T-helper 17 cell (primary cell): ENCODE data around the gene SCAF1. TPM values are rescaled to one million over a fixed set of nuclear protein-coding genes. Genes with fewer than 3 reads are reported as not detected.

Source experiments
- ATAC-seq: fragments of 150-1000 bp; cut with Tn5 transposase; 2 replicates; pipeline ENCODE4 v1.10.0; 2021; ENCODE audit warnings: mild to moderate bottlenecking, moderate library complexity
- DNase-seq, 3 donors: peaks; one replicate each; pipeline versions ENCODE4 v3.0.0 to v3.0.0-alpha.2; 2020 to 2021
- H3K9me3 ChIP-seq: one replicate; pipeline ENCODE4 v1.7.0; 2013; ENCODE audit warnings: low read length, mild to moderate bottlenecking; ENCODE audit not compliant: control insufficient read depth, poor library complexity, severe bottlenecking
- H3K27ac Mint-ChIP-seq: one replicate; pipeline ENCODE4 v1.8.0; 2022; ENCODE audit warnings: mild to moderate bottlenecking, moderate library complexity, mixed read lengths
- H3K27me3 Mint-ChIP-seq: one replicate; pipeline ENCODE4 v1.8.0; 2022; ENCODE audit warnings: mixed read lengths
- H3K36me3 Mint-ChIP-seq: one replicate; pipeline ENCODE4 v1.8.0; 2022; ENCODE audit warnings: low read depth, mixed read lengths
- H3K4me1 Mint-ChIP-seq: one replicate; pipeline ENCODE4 v1.8.0; 2022; ENCODE audit warnings: mild to moderate bottlenecking, mixed read lengths
- H3K4me3 Mint-ChIP-seq: one replicate; pipeline ENCODE4 v1.8.0; 2022; ENCODE audit warnings: mild to moderate bottlenecking, moderate library complexity, mixed read lengths
- total RNA-seq, 4 donors: library from RNA in 2 of 4; stranded (reverse) in 2 of 4; gene quantifications; one replicate each; pipeline ENCODE4 v1.2.3 and lab custom pipeline; 2022 to 2026

The SCAF1 gene
- total RNA-seq, 2 donors from 2014 or later = 34.1 to 36.3 TPM

DNA sequence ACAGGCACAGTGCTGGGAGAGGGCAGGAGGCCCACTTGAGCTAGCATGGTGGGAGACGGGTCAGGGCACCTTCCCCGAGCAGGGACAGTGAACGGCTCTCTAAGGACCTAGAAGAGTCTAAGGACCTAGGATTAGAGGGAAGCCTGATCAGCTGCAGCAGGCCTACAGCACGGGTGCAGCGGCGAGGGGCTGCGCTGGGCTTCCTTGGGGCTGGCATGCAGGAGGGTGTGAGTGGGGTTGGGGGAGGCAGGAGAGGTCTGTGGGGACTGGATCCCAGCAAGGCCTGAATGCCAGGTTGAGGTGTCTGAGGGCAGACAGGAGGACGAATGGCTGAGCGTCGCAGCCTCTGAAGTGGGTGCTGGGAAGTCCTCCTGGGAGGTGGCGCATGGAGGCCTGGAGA lies 3.6 kb downstream of the SCAF1 start:
- Mint-ChIP-seq H3K27me3 (no peaks in the 10 kb centered on the region), H3K4me3 (no peak overlapping the region), H3K27ac (no peak overlapping the region), H3K4me1 (peaks cover 25% of the 10 kb centered on the region), H3K36me3 (peaks cover 4% of the 10 kb centered on the region)
- DNase-seq = no peak
- no peak for ATAC-seq
- no peaks in the 10 kb centered on the region for H3K9me3 ChIP-seq

DNA sequence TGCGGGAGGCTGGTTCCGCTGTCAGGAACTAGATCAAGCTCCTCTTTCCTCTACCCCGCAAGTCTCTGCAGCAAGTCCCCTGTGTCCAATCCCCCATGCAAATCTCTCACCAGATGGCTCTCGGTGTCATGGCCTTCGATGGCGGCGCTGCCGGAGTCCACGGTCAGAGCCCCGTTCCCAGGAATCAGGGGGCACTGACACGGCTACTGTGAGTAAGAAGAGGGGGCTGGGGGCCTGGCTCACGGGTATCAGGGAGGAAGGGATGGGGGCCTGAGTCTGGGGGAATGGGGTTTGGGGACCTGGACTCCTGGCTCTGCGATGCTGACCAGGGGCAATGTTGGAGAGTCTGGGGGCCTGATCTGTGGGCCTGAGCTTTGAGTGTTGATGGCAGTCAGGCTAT lies 4.0 kb downstream of the SCAF1 start:
- H3K27ac Mint-ChIP-seq = no peak overlapping the region
- no peak overlapping the region for H3K4me3 Mint-ChIP-seq
- ATAC-seq (no peak), DNase-seq (no peak)
- H3K4me1 Mint-ChIP-seq = peaks cover 21% of the 10 kb centered on the region
- H3K27me3 Mint-ChIP-seq = no peaks in the 10 kb centered on the region
- no peaks in the 10 kb centered on the region for H3K9me3 ChIP-seq
- peaks cover 4% of the 10 kb centered on the region for H3K36me3 Mint-ChIP-seq

DNA sequence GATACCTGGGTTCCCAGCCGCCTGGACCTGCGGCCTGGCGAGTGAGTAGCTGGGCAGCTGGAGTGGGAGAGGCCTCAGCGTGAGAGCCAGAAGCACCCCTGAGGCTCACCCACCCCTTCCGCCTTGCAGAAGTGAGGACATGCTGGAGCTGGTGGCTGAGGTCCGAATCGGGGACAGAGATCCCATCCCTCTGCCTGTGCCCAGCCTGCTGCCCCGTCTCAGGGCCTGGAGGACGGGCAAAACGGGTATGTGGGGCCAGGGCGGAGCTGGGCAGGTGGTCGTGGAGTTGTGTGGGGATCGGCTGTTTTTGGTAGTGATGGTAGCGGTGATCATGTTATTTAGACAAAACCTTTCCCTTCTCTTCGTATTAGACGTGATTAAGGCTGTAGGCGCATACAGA lies 4.6 kb downstream of the SCAF1 start:
- Mint-ChIP-seq H3K27ac (no peak overlapping the region), H3K4me1 (peaks cover 19% of the 10 kb centered on the region), H3K36me3 (peaks cover 4% of the 10 kb centered on the region), H3K4me3 (no peak overlapping the region), H3K27me3 (no peaks in the 10 kb centered on the region)
- ATAC-seq (no peak), DNase-seq (no peak)
- no peaks in the 10 kb centered on the region for H3K9me3 ChIP-seq

DNA sequence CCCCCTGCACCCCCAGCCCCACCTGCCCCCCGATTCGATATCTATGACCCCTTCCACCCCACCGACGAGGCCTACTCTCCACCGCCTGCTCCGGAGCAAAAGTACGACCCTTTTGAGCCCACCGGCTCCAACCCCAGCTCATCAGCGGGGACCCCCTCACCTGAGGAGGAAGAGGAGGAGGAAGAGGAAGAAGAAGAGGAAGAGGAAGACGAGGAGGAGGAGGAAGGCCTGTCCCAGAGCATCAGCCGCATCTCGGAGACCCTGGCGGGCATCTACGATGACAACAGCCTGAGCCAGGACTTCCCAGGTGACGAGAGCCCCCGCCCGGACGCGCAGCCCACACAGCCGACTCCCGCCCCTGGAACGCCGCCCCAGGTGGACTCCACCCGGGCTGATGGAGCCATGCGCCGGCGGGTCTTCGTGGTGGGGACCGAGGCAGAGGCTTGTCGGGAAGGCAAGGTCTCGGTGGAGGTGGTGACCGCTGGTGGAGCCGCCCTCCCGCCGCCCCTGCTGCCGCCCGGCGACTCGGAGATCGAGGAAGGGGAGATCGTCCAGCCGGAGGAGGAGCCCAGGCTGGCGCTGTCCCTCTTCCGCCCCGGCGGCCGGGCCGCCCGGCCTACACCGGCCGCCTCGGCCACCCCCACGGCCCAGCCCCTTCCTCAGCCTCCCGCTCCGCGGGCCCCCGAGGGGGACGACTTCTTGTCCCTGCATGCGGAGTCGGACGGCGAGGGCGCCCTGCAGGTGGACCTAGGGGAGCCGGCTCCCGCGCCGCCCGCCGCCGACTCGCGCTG lies 9.2 kb downstream of the SCAF1 start:
- H3K4me3 Mint-ChIP-seq = no peak overlapping the region
- H3K27ac Mint-ChIP-seq = no peak overlapping the region
- ATAC-seq = no peak
- H3K36me3 Mint-ChIP-seq = no peaks in the 10 kb centered on the region
- H3K9me3 ChIP-seq = no peaks in the 10 kb centered on the region
- no peaks in the 10 kb centered on the region for H3K27me3 Mint-ChIP-seq
- H3K4me1 Mint-ChIP-seq = peaks cover 3% of the 10 kb centered on the region
- no peak for DNase-seq

DNA sequence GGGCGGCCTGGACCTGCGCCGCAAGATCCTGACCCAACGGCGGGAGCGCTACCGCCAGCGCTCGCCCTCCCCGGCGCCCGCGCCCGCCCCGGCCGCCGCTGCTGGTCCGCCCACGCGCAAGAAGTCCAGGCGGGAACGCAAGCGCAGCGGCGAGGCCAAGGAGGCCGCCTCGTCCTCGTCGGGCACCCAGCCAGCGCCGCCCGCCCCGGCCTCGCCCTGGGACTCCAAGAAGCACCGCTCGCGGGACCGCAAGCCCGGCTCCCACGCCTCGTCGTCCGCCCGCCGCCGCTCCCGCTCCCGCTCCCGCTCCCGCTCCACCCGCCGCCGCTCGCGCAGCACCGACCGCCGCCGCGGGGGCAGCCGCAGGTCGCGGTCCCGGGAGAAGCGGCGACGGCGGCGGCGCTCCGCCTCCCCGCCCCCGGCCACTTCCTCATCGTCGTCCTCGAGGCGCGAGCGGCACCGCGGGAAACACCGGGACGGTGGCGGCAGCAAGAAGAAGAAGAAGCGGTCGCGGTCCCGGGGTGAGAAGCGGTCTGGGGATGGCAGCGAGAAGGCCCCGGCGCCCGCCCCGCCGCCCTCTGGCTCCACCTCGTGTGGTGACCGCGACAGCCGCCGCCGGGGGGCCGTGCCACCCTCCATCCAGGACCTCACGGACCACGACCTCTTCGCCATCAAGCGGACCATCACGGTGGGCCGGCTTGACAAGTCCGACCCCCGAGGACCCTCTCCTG lies 10.0 kb downstream of the SCAF1 start:
- no peak for ATAC-seq
- H3K36me3 Mint-ChIP-seq = no peaks in the 10 kb centered on the region
- H3K4me1 Mint-ChIP-seq = peaks cover 7% of the 10 kb centered on the region
- H3K9me3 ChIP-seq = no peaks in the 10 kb centered on the region
- no peak overlapping the region for H3K27ac Mint-ChIP-seq
- no peaks in the 10 kb centered on the region for H3K27me3 Mint-ChIP-seq
- H3K4me3 Mint-ChIP-seq = no peak overlapping the region
- no peak for DNase-seq

DNA sequence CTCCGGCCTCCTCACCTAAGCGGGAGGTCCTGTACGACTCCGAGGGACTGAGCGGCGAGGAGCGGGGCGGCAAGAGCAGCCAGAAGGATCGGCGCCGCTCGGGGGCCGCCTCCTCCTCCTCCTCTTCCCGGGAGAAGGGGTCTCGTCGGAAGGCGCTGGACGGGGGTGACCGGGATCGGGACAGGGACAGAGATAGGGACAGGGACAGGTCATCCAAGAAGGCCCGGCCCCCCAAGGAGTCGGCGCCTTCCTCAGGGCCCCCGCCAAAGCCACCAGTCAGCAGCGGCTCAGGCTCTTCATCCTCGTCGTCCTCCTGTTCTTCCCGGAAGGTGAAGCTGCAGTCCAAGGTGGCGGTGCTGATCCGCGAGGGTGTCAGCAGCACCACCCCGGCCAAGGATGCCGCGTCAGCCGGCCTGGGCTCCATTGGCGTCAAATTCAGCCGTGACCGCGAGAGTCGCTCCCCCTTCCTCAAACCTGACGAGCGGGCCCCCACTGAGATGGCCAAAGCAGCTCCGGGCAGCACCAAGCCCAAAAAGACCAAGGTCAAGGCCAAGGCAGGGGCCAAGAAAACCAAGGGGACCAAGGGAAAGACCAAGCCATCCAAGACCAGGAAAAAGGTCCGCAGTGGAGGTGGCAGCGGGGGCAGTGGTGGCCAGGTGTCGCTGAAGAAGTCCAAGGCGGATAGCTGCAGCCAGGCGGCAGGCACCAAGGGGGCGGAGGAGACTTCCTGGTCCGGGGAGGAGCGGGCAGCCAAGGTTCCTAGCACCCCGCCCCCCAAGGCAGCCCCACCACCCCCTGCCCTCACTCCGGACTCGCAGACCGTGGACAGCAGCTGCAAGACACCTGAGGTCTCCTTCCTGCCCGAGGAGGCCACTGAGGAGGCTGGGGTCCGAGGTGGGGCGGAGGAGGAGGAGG lies 10.8 kb downstream of the SCAF1 start:
- DNase-seq (no peak), ATAC-seq (no peak)
- H3K27ac Mint-ChIP-seq = no peak overlapping the region
- H3K27me3 Mint-ChIP-seq = no peaks in the 10 kb centered on the region
- peaks cover 3% of the 10 kb centered on the region for H3K36me3 Mint-ChIP-seq
- no peaks in the 10 kb centered on the region for H3K9me3 ChIP-seq
- H3K4me1 Mint-ChIP-seq = peaks cover 9% of the 10 kb centered on the region
- H3K4me3 Mint-ChIP-seq = peak overlapping the region; percentile 28

DNA sequence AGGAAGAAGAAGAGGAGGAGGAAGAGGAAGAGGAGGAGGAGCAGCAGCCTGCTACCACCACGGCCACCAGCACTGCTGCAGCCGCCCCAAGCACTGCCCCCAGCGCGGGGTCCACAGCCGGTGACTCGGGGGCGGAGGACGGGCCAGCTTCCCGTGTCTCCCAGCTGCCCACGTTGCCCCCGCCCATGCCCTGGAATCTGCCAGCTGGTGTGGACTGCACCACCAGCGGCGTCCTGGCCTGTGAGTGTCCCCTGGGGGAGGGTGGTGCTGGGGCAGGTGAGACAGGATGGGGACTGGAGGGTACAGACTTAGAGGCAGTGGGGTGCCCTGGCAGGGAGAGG lies 11.4 kb downstream of the SCAF1 start:
- H3K27ac Mint-ChIP-seq = peak overlapping the region; percentile 16
- no peak for DNase-seq
- no peak for ATAC-seq
- H3K27me3 Mint-ChIP-seq = no peaks in the 10 kb centered on the region
- H3K4me1 Mint-ChIP-seq = peaks cover 9% of the 10 kb centered on the region
- H3K4me3 Mint-ChIP-seq = no peak overlapping the region
- H3K9me3 ChIP-seq = no peaks in the 10 kb centered on the region
- peaks cover 3% of the 10 kb centered on the region for H3K36me3 Mint-ChIP-seq

DNA sequence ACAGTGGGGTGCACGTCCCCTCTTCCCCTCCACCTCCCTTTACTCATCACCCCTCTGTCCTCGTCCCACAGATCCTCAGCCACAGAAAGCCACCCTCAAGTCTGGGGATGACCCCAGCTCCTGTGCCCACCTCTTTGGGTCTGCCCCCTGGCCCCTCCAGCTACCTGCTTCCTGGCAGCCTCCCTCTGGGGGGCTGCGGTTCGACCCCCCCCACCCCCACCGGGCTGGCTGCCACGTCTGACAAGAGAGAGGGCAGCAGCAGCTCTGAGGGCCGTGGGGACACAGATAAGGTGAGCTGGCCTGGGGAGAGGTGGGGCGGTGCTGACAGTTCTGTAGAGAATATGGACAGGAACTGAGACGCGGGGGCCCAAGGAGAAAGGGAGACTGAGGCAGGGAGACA lies 12.6 kb downstream of the SCAF1 start:
- H3K27me3 Mint-ChIP-seq = no peaks in the 10 kb centered on the region
- ATAC-seq (no peak), DNase-seq (no peak)
- H3K36me3 Mint-ChIP-seq = peaks cover 3% of the 10 kb centered on the region
- H3K9me3 ChIP-seq = no peaks in the 10 kb centered on the region
- H3K4me3 Mint-ChIP-seq = no peak overlapping the region
- H3K27ac Mint-ChIP-seq = no peak overlapping the region
- H3K4me1 Mint-ChIP-seq = peaks cover 12% of the 10 kb centered on the region

DNA sequence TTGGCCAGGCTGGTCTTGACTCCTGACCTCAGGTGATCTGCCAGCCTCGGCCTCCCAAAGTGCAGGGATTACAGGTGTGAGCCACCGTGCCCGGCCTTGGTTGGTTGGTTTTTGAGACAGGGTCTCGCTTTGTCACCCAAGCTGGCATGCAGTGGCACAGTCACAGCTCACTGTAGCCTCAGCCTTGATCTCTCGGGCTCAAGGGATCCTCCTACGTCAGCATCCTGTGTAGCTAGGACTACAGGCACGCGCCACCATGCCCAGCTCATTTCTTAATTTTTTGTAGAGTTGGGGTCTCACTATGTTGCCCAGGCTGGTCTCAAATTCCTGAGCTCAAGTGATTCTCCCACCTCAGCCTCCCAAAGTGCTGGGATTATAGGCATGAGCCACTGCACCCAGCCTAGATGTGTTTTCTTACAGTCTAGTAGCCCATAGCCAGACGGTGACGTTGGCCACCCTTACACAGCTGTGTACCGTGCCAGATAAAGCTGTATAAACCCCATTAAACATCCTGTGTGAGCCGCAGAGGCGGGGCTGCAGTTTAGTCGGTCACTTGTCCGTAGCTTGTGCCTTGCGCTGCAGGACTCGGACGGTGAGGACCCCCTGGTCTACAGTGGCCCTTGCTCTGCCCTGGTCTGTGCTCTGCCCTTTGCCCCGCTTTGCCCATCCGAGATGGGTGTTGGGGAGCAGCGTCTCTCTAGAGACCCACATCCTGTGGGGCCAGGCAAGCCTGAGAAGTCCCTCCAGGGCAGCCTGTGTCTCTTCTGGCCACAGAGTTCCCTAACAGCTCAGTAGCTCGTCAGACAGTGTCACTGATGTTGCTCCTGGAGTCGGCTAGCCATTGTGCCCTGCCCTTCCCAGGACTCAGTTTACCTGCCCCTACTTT lies 13.8 kb downstream of the SCAF1 start:
- Mint-ChIP-seq H3K4me1 (peaks cover 12% of the 10 kb centered on the region), H3K27me3 (no peaks in the 10 kb centered on the region), H3K36me3 (peaks cover 3% of the 10 kb centered on the region), H3K27ac (no peak overlapping the region), H3K4me3 (no peak overlapping the region)
- no peaks in the 10 kb centered on the region for H3K9me3 ChIP-seq
- DNase-seq (no peak), ATAC-seq (no peak)

DNA sequence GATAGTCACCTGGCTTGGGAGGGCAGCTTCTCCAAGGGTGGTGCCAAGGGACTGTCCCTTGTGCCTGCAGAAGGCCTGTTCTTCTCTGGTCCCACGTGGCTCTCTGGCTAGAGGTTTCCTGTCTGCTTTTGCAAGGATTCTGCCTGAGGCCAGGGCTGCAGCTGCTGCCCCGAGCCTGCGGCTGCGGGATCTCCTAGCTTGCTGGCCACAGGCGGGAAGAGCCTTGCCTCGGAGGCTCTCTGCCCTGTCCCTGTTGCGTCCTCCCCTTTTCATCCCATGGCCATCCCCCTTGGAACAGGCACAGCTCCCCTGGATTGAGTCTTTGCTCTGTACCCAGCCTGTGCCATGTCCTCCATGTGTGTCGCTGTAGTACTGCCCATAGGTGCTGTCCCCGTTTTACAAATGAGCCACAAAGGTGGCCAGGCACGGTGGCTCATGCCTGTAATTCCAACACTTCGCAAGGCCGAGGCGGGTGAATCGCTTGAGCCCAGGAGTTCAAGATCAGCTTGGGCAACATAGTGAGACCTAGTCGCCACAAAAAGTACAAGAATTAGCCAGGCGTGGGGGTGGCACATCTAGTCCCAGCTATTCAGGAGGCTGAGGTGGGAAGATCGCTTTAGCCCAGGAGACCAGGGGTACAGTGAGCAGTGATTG lies 14.6 kb downstream of the SCAF1 start:
- H3K9me3 ChIP-seq = no peaks in the 10 kb centered on the region
- Mint-ChIP-seq H3K27me3 (no peaks in the 10 kb centered on the region), H3K36me3 (peaks cover 3% of the 10 kb centered on the region), H3K4me1 (peaks cover 12% of the 10 kb centered on the region), H3K4me3 (no peak overlapping the region), H3K27ac (no peak overlapping the region)
- ATAC-seq (no peak), DNase-seq (no peak)

DNA sequence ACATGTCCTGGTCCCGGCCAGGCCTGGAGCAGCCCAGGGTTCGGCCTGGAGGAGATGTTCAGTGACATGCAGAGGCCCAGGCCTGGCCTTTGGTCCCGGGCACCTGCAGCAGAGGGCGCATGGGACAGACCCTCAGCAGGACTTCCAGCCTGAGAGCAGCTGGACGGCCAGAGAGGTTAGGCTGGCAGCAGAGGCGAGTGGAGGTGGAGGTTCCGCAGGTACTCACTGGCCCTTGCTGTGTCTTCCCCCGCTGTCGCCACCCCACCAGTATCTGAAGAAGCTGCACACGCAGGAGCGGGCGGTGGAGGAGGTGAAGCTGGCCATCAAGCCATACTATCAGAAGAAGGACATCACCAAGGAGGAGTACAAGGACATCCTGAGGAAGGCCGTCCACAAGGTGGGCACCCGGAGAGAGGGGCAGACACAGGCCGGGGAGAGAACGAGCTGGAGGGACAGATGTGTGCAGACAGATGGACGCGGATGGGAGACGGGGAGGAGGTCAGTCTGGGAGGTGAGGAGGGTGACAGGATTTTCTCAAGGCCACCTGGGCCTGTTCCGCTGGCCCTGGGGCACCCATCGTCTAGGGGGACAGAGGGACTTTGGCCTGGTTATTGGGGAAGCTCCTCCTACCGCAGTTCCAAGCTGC lies 15.6 kb downstream of the SCAF1 start:
- Mint-ChIP-seq H3K27ac (no peak overlapping the region), H3K36me3 (peaks cover 3% of the 10 kb centered on the region), H3K4me3 (no peak overlapping the region), H3K27me3 (no peaks in the 10 kb centered on the region), H3K4me1 (peaks cover 14% of the 10 kb centered on the region)
- DNase-seq = no peak
- ATAC-seq = no peak
- no peaks in the 10 kb centered on the region for H3K9me3 ChIP-seq

DNA sequence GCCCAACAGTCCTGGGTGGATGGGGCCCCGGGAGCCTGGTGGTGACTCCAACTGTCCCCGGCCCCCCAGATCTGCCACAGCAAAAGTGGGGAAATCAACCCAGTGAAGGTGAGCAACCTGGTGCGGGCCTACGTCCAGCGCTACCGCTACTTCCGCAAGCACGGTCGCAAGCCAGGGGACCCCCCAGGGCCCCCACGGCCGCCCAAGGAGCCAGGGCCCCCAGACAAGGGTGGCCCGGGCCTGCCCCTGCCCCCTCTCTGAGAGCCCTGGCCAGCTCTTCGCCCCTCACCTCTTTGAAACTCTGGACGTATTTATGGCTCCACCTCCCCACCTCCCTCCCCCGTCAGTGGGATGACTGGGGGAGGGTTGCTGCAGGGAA lies 16.1 kb downstream of the SCAF1 start:
- no peaks in the 10 kb centered on the region for H3K27me3 Mint-ChIP-seq
- no peaks in the 10 kb centered on the region for H3K9me3 ChIP-seq
- no peak for DNase-seq
- peaks cover 18% of the 10 kb centered on the region for H3K4me1 Mint-ChIP-seq
- no peak overlapping the region for H3K4me3 Mint-ChIP-seq
- H3K27ac Mint-ChIP-seq = no peak overlapping the region
- ATAC-seq = no peak
- peaks cover 3% of the 10 kb centered on the region for H3K36me3 Mint-ChIP-seq
